ENCODE measurements around the gene DPP7.

DPP7 gene

GRCh38 chr9:137074657-137075274 is 39.8 kb downstream of the DPP7 start:
- Histone ChIP-seq H3K36me3 (ENCODE audit: control insufficient read depth, insufficient read depth, low read length) (no peaks in the 10 kb centered on the region), H3K4me2 (ENCODE audit: low read length) (no peak overlapping the region), H3K4me3 (ENCODE audit: low read depth, low read length) (no peak overlapping the region), H3K9ac (no peak overlapping the region), H3K9me3 (ENCODE audit: control insufficient read depth, low read length) (no peaks in the 10 kb centered on the region), H3K27ac (no peak overlapping the region), H3K79me2 (no peaks in the 10 kb centered on the region), H3K27me3 (ENCODE audit: control insufficient read depth, insufficient read depth, low read length) (no peaks in the 10 kb centered on the region), H2AFZ (no peak overlapping the region), H3K4me1 (peaks cover 2% of the 10 kb centered on the region)
- TF ChIP-seq CTCF (IDR thresholded peaks at IDR 0.05) = no peak

- H3K4me2 ChIP-seq (ENCODE audit: low read length) = no peak overlapping the region
- no peak overlapping the region for H2AFZ ChIP-seq
- no peaks in the 10 kb centered on the region for H3K9me3 ChIP-seq (ENCODE audit: control insufficient read depth, low read length)
- H3K79me2 ChIP-seq = no peaks in the 10 kb centered on the region
- no peaks in the 10 kb centered on the region for H3K36me3 ChIP-seq (ENCODE audit: control insufficient read depth, insufficient read depth, low read length)
- peaks cover 2% of the 10 kb centered on the region for H3K4me1 ChIP-seq
- H3K27ac ChIP-seq = no peak overlapping the region
- TF ChIP-seq CTCF (IDR thresholded peaks at IDR 0.05) = no peak
- H3K4me3 ChIP-seq (ENCODE audit: low read depth, low read length) = no peak overlapping the region
- H3K27me3 ChIP-seq (ENCODE audit: control insufficient read depth, insufficient read depth, low read length) = no peaks in the 10 kb centered on the region
- H3K9ac ChIP-seq = no peak overlapping the region
These were observed 40.5 kb downstream of the DPP7 start for GRCh38 chr9:137073992-137074399.

GRCh38 chr9:137071282-137071681 is 43.3 kb downstream of the DPP7 start:
- H2AFZ ChIP-seq = peak overlapping the region; percentile 75
- peaks cover 2% of the 10 kb centered on the region for H3K4me1 ChIP-seq
- peak overlapping the region; percentile 68 for H3K27ac ChIP-seq
- H3K4me3 ChIP-seq (ENCODE audit: low read depth, low read length) = no peak overlapping the region
- H3K79me2 ChIP-seq = no peaks in the 10 kb centered on the region
- no peaks in the 10 kb centered on the region for H3K27me3 ChIP-seq (ENCODE audit: control insufficient read depth, insufficient read depth, low read length)
- no peak for TF ChIP-seq CTCF (IDR thresholded peaks at IDR 0.05)
- peak overlapping the region; percentile 83 for H3K4me2 ChIP-seq (ENCODE audit: low read length)
- H3K9ac ChIP-seq = no peak overlapping the region
- no peaks in the 10 kb centered on the region for H3K36me3 ChIP-seq (ENCODE audit: control insufficient read depth, insufficient read depth, low read length)
- no peaks in the 10 kb centered on the region for H3K9me3 ChIP-seq (ENCODE audit: control insufficient read depth, low read length)

DNA sequence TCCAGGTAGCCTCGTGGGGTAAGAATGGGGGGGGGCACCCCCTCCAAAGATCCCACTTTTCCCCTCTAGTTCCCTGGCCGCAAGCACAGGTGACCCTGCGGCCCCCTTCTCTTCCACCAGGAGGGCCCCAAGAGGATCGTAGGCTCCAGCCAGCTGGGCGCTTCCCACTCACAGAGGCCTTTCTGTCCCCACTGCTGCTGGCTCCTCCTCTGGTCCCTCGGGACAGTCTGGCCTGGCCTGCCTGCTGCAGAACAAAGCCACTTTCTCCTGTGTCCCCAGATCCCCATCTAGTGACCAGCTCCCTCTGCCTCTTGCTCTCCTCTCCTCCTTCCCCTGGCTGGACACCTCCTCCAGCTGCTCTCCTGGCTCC is 43.6 kb downstream of the DPP7 start:
- Histone ChIP-seq H3K9me3 (ENCODE audit: control insufficient read depth, low read length) (no peaks in the 10 kb centered on the region), H3K4me3 (ENCODE audit: low read depth, low read length) (peak overlapping the region; percentile 56), H3K9ac (no peak overlapping the region), H3K36me3 (ENCODE audit: control insufficient read depth, insufficient read depth, low read length) (no peaks in the 10 kb centered on the region), H3K27ac (peak overlapping the region; percentile 68), H3K27me3 (ENCODE audit: control insufficient read depth, insufficient read depth, low read length) (no peaks in the 10 kb centered on the region), H3K4me1 (peaks cover 2% of the 10 kb centered on the region), H2AFZ (peak overlapping the region; percentile 75), H3K79me2 (no peaks in the 10 kb centered on the region), H3K4me2 (ENCODE audit: low read length) (peak overlapping the region; percentile 83)
- no peak for TF ChIP-seq CTCF (IDR thresholded peaks at IDR 0.05)
